OCI-LY1 (cell line): ENCODE results near the gene KLHL20.
"Not testable (repeated sequence)": the region's sequence is repeated elsewhere in the genome, so short reads cannot be mapped to it uniquely, and the experiment has no call there.

Source experiments
- H2AFZ ChIP-seq: fragments of 200-600 bp; sonication (generic), shearing (Covaris generic); 2 replicates; pipeline ENCODE4 v1.6.0; 2014; ENCODE audit warnings: antibody characterized with exemption, mild to moderate bottlenecking, low read length
- H3F3A ChIP-seq: fragments of 200-600 bp; sonication (generic), shearing (Covaris generic); 2 replicates; pipeline ENCODE4 v1.6.0; 2014; ENCODE audit warnings: mild to moderate bottlenecking, antibody characterized with exemption, low read length, moderate library complexity; ENCODE audit not compliant: insufficient read depth
- H3K27ac ChIP-seq: fragments of 200-600 bp; sonication (generic); 2 replicates; pipeline ENCODE4 v1.5.1; 2014; ENCODE audit warnings: low read length, mixed run types, mild to moderate bottlenecking, low read depth; ENCODE audit not compliant: poor library complexity, severe bottlenecking
- H3K27me3 ChIP-seq: fragments of 200-600 bp; sonication (generic); 2 replicates; pipeline ENCODE4 v1.6.0; 2014; ENCODE audit warnings: antibody characterized with exemption, mild to moderate bottlenecking, low read length, moderate library complexity; ENCODE audit not compliant: insufficient read depth
- H3K36me3 ChIP-seq: fragments of 200-600 bp; sonication (generic); 2 replicates; pipeline ENCODE4 v1.6.1; 2014; ENCODE audit warnings: mild to moderate bottlenecking, antibody characterized with exemption, low read length, moderate library complexity, mixed read lengths; ENCODE audit not compliant: insufficient read depth
- H3K4me1 ChIP-seq: fragments of 200-600 bp; sonication (generic); 2 replicates; pipeline ENCODE4 v1.5.1; 2014; ENCODE audit warnings: mild to moderate bottlenecking, low read length, moderate library complexity; ENCODE audit not compliant: insufficient read depth, severe bottlenecking
- H3K4me2 ChIP-seq: fragments of 200-600 bp; sonication (generic), shearing (Covaris generic); 2 replicates; pipeline ENCODE4 v1.6.1; 2014; ENCODE audit warnings: low read length
- H3K4me3 ChIP-seq: fragments of 200-600 bp; sonication (generic); 2 replicates; pipeline ENCODE4 v1.5.1; 2014; ENCODE audit warnings: low read length, low read depth, mild to moderate bottlenecking, mixed read lengths; ENCODE audit not compliant: poor library complexity, severe bottlenecking
- H3K79me2 ChIP-seq: fragments of 200-600 bp; shearing (Covaris generic); 2 replicates; pipeline ENCODE4 v1.6.1; 2016; ENCODE audit warnings: mixed run types, low read length, mixed read lengths; ENCODE audit not compliant: insufficient read depth
- H3K9ac ChIP-seq: fragments of 200-600 bp; sonication (generic), shearing (Covaris generic); 2 replicates; pipeline ENCODE4 v1.6.1; 2014; ENCODE audit warnings: mild to moderate bottlenecking, low read length, mixed read lengths
- H3K9me2 ChIP-seq: fragments of 200-600 bp; sonication (generic), shearing (Covaris generic); 2 replicates; pipeline ENCODE4 v1.6.1; 2014; ENCODE audit warnings: low read depth, mild to moderate bottlenecking, low read length, mixed read lengths
- H3K9me3 ChIP-seq: fragments of 200-600 bp; shearing (Covaris generic); 2 replicates; pipeline ENCODE4 v1.6.1; 2014; ENCODE audit warnings: low read length, mixed read lengths
- H4K20me1 ChIP-seq: fragments of 200-600 bp; sonication (generic), shearing (Covaris generic); 2 replicates; pipeline ENCODE4 v1.6.0; 2016; ENCODE audit warnings: mild to moderate bottlenecking, low read length; ENCODE audit not compliant: insufficient read depth
- EZH2 ChIP-seq: fragments of 200-600 bp; sonication (generic), shearing (Covaris generic); IDR thresholded peaks from 2 replicates; pipeline ENCODE4 v1.8.0; 2017; ENCODE audit warnings: borderline replicate concordance, mixed run types, mild to moderate bottlenecking, antibody characterized with exemption, low read length, moderate library complexity, mixed read lengths
- TF ChIP-seq, protein P1 (sequence below): fragments of 200-600 bp; sonication (generic), shearing (Covaris generic); IDR thresholded peaks from 2 replicates; pipeline ENCODE4 v1.5.1; 2017; ENCODE audit warnings: mild to moderate bottlenecking, antibody characterized with exemption, low read length, moderate library complexity, mixed read lengths

Gene KLHL20

DNA sequence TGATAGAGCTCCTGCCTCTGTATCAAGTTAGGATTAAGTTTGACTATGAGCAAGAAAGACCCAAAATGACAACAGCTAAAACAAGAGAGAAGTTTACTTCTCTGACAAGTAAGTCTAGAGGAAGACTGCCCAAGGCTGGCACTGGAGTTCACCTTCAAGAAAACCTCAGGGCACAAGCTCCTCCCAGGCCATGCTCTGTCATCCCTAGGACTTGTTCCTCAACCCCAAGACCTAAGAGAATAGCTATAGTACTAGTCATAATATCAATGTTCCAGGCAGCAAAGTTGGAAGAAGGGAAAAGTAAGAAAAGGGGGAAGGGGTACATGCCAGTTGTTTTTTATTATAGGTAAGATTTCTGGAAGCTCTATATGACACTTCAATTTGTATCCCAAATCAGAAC is 83.3 kb downstream of the KLHL20 start:
- Histone ChIP-seq H3K79me2 (no peaks in the 10 kb centered on the region), H3K27me3 (no peaks in the 10 kb centered on the region), H3K27ac (no peak overlapping the region), H2AFZ (no peak overlapping the region), H3K4me2 (no peak overlapping the region), H4K20me1 (no peaks in the 10 kb centered on the region), H3K9me3 (no peaks in the 10 kb centered on the region), H3K4me3 (no peak overlapping the region), H3K4me1 (no peaks in the 10 kb centered on the region), H3K9me2 (no peaks in the 10 kb centered on the region), H3F3A (no peaks in the 10 kb centered on the region), H3K36me3 (peaks cover 60% of the 10 kb centered on the region), H3K9ac (no peak overlapping the region)
- TF ChIP-seq, protein P1, sequence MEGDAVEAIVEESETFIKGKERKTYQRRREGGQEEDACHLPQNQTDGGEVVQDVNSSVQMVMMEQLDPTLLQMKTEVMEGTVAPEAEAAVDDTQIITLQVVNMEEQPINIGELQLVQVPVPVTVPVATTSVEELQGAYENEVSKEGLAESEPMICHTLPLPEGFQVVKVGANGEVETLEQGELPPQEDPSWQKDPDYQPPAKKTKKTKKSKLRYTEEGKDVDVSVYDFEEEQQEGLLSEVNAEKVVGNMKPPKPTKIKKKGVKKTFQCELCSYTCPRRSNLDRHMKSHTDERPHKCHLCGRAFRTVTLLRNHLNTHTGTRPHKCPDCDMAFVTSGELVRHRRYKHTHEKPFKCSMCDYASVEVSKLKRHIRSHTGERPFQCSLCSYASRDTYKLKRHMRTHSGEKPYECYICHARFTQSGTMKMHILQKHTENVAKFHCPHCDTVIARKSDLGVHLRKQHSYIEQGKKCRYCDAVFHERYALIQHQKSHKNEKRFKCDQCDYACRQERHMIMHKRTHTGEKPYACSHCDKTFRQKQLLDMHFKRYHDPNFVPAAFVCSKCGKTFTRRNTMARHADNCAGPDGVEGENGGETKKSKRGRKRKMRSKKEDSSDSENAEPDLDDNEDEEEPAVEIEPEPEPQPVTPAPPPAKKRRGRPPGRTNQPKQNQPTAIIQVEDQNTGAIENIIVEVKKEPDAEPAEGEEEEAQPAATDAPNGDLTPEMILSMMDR: no peak
- TF ChIP-seq EZH2: no peak

DNA sequence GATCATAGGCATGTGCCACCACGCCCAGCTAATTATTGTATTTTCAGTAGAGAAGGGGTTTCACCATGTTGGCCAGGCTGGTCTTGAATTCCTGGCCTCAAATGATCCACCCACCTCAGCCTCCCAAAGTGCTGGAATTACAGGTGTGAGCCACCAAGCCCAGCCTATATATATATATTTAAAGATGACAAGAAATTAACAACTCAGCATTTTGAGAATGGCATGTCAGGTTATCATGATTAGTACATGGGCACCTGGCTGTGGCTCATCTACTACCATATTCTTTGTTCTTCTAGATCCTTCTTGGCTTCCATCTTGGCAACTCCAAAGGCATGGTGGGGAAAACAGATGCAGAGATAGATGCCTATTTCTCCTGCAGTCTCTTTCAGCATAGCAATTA is 85.2 kb downstream of the KLHL20 start:
- H3K4me3 ChIP-seq, H3K9me2 ChIP-seq, H3K27me3 ChIP-seq, H3K9ac ChIP-seq, H4K20me1 ChIP-seq, H3K9me3 ChIP-seq, H3K27ac ChIP-seq, H3K4me2 ChIP-seq, H2AFZ ChIP-seq, H3F3A ChIP-seq, H3K79me2 ChIP-seq, H3K4me1 ChIP-seq: not testable (repeated sequence)
- H3K36me3 ChIP-seq: peaks cover 72% of the 10 kb centered on the region

DNA sequence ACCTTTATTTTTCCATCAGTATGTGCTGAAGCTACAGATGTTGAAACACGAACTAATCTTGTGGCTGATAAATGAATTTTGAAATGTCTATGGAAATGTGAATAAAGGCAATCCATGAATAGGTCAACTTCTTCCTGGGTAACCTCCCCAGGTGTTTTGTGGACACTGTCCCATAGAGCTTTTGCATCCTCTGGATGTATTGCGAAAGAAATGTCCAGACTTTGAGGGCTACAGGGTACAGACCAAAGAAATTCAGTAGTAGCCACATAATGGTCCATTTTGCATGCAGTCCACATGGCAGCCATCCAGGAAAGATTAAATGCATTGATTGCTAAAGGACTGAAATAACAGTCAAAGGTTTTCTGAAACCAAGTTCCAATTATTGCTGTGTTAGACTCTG is 88.2 kb downstream of the KLHL20 start:
- TF ChIP-seq, protein P1: no peak
- TF ChIP-seq EZH2: no peak
- Histone ChIP-seq H3K79me2 (no peaks in the 10 kb centered on the region), H3K9me2 (peaks cover 2% of the 10 kb centered on the region; the same call in 1 of the 2 replicates), H3K4me3 (no peak overlapping the region), H3K27me3 (no peaks in the 10 kb centered on the region), H4K20me1 (no peaks in the 10 kb centered on the region), H3K36me3 (peaks cover 78% of the 10 kb centered on the region), H3K9ac (no peak overlapping the region), H3K4me1 (no peaks in the 10 kb centered on the region), H3K9me3 (no peaks in the 10 kb centered on the region), H2AFZ (no peak overlapping the region), H3F3A (no peaks in the 10 kb centered on the region), H3K27ac (no peak overlapping the region), H3K4me2 (no peak overlapping the region)

DNA sequence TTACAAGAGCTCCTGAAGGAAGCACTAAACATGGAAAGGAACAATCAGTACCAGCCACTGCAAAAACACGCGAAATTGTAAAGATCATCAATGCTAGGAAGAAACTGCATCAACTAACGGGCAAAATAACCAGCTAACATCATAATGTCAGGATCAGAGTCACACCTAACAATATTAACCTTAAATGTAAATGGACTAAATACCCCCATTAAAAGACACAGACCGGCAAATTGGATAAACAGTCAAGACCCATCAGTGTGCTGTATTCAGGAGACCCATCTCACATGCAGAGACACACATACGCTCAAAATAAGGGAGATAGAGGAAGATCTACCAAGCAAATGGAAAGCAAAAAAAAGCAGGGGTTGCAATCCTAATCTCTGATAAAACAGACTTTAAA is 98.9 kb downstream of the KLHL20 start:
- not testable (repeated sequence) for H3K4me1 ChIP-seq, H3K9me2 ChIP-seq, H2AFZ ChIP-seq, H3K4me2 ChIP-seq, H3K9me3 ChIP-seq, H3K27ac ChIP-seq, H3F3A ChIP-seq, H4K20me1 ChIP-seq, H3K27me3 ChIP-seq, H3K9ac ChIP-seq, H3K4me3 ChIP-seq
- H3K79me2 ChIP-seq: peaks cover 26% of the 10 kb centered on the region
- H3K36me3 ChIP-seq: peaks cover 42% of the 10 kb centered on the region
